Right hindlimb (tissue), 1 donor: Measurements from ENCODE around the gene USF3.

Source experiments
- DNase-seq: peaks from one replicate; pipeline ENCODE4 v3.0.0-alpha.2; 2018

The USF3 gene, protein sequence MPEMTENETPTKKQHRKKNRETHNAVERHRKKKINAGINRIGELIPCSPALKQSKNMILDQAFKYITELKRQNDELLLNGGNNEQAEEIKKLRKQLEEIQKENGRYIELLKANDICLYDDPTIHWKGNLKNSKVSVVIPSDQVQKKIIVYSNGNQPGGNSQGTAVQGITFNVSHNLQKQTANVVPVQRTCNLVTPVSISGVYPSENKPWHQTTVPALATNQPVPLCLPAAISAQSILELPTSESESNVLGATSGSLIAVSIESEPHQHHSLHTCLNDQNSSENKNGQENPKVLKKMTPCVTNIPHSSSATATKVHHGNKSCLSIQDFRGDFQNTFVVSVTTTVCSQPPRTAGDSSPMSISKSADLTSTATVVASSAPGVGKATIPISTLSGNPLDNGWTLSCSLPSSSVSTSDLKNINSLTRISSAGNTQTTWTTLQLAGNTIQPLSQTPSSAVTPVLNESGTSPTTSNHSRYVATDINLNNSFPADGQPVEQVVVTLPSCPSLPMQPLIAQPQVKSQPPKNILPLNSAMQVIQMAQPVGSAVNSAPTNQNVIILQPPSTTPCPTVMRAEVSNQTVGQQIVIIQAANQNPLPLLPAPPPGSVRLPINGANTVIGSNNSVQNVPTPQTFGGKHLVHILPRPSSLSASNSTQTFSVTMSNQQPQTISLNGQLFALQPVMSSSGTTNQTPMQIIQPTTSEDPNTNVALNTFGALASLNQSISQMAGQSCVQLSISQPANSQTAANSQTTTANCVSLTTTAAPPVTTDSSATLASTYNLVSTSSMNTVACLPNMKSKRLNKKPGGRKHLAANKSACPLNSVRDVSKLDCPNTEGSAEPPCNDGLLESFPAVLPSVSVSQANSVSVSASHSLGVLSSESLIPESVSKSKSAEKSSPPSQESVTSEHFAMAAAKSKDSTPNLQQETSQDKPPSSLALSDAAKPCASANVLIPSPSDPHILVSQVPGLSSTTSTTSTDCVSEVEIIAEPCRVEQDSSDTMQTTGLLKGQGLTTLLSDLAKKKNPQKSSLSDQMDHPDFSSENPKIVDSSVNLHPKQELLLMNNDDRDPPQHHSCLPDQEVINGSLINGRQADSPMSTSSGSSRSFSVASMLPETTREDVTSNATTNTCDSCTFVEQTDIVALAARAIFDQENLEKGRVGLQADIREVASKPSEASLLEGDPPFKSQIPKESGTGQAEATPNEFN (N-terminal part only)

DNA sequence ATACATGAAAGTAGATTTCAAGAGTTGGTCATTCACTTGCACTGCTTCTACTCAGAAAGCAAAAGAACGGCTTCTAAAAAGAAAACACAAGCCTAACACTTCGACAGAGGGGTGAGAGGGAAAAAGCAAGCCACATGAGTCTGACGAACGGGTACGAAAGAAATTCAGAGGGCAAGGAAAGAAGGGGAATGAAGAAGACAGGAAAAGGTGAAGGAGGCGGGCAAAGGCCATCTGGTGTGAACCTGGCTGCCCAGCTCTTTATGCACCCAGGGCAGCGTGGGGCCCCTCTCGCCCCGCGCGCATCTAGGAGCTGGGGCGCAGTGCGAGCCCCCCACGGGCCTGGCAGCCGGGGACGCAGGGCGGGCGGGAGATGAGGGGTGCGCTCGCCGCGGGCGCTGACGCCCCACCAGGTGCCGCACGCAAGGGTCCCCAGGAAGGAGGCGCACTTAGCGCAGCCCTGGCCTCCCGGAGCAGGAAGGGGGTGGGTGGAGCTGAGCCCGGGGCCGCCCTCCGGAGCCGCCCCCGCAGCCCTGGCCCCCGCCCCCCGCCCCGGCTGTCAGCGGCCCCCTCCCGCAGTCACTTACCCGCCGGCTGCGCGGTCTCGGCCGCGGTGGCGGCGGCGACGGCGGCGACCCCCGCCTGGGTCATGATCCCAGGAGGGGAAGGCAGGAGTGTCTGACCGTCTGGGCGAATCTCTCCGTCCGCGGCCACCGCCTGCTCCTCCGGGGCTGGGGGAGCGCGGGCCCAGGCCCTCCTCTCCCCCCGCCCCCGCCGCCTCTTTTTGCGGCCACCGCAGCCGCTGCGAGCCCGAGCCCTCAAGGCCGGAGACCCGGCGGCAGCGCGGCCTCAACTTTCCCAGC lies at the start of gene USF3:
Gene USF3, minus strand, starts transcription at position 857 of the 860 bp plus-strand sequence. CDS start 21,764 bp downstream, outside the sequence.
- peak; percentile 88 for DNase-seq

DNA sequence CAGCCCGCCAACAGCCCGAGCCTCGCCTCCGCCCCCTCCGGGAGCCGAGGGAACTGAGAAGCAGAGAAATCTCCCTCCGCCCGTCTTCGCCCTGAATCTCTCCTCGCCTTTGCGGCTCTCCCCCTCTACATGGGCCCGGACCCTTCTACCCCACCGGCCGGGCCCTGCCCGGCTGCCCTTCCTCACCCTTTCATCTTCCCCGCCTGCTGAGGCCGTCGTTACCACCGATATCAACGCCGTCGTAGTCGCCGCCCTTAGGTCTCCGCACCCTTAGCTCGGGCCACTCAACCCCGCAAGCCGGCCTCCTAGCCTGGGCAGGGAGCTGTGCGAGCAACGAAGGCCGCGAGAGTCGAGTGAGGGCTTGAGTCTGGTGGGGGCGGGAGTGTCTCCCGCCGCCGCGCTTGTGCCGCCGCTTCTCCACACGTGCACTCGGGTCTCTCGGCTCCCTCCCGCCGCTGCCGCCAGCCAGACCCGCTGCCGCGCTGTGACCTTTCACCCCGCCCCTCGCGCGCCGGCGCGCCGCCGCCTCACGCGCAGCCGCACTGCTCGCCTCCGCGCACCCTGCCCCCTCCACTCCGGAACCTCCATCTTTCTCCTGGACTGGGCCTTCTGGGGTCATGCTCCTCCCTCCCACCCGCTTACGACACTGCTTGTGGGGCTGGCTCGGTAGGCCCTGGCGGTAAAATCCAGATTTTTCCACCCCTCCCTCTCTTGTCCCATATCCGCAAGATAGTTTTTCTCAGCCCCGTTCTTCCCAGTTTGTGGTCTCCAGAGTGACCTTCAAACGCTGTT lies 49.5 kb upstream of the USF3 start, which contains the start of gene NAA50:
Gene NAA50, minus strand, starts transcription at position 494 of the 792 bp plus-strand sequence. Its CDS starts 300 bp downstream, at position 194.
- DNase-seq, result peak; percentile 97

DNA sequence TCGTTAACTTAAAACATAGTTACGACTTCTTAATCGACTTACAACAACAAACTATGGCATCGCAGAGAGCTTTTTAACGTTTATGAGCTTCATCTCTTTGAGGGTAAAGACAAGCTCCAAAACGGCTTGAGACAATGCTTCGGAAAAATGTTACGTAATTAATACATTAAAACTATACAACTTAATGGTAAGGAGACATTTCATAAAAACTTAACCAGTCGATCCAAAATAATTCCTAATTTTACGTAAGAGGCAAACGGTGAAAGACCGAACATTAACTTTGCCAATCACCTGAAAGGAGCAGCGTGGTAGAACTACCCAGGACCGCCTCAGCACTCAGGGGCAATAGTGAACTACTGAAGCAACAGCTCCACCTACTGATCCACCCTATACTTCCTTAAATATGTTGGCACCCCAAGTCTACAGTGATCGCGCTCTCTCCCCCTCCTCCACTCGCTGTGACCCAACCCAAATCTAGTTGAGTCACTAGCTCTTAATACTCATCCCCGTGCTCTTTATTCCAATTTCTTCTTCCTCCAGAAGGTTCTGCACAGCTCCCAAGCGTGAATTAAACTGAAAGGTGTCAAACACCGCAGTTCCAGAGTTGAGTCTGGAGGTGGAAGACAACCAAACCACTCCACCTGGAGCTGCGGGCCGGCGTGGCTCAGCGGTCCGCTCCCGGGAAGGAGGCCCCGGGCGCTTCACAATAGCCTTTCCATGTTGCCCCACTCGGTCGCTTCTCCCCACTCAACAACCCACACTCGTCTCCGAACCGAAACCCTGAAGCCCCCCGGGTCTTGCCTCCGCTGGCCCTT lies 48.7 kb upstream of the USF3 start:
- peak; percentile 79 for DNase-seq

DNA sequence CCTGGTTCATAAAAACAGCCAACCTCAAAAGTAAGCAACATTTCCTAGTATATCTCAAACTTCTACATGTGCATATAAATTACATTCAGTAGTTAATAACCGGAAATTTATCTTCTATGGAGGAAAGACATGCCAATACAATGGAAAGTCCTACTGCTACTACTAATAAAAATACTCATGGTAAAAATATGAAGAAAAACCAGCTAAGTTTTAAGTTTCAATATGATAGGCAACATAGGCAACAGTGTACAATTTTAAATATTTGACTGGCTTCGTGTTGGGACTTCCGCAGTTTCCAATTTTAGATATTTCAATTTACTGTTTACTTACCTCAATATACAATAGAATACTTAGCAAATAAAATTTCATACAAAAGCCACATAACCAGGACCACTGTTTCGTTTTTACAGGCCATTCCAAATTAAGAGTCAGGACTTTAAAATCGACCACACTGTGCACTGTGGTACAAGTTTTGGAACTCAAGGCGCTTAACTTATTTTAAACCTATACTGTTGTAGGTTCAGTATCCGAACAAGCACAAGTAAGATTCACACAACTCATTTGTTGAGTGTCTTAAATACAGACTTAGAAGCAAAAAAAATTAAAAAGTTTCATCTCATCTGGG lies 46.7 kb upstream of the USF3 start:
- DNase-seq, result no peak

DNA sequence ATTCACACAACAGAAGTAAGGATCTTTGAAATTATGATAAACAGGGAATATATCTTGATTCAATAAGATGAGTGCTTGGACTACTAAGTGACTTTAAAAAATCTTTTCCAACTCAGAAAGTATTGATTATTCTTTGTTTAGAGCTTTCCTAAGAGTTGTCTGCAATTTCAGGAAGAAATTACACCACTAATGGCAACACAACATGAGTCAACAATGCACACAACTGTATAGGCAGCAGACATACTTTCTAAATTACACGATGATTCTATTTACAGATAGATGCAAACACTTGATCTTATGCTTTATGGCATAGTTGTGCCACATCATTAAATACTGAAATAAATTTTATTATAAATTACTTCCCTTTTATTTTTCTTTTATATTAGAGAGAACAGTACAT lies 45.2 kb upstream of the USF3 start:
- no peak for DNase-seq

DNA sequence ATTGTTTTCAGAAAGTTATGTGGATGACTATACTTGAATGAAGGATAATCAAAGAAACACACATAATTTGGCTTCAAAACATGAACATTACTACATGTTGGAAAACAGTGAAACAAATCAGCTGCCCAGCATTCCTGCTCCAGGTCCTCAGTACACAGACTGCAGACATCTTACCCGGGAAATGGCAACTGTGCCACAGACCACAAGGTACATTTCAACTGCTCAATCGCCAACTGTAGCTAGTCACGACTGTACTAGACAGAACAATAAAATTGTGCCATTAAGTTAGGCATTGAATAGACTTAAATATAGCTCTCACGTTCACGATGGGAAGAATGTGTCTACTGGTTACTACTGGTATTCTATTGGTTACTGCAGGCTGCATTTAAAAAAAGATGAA lies 44.6 kb upstream of the USF3 start:
- no peak for DNase-seq

DNA sequence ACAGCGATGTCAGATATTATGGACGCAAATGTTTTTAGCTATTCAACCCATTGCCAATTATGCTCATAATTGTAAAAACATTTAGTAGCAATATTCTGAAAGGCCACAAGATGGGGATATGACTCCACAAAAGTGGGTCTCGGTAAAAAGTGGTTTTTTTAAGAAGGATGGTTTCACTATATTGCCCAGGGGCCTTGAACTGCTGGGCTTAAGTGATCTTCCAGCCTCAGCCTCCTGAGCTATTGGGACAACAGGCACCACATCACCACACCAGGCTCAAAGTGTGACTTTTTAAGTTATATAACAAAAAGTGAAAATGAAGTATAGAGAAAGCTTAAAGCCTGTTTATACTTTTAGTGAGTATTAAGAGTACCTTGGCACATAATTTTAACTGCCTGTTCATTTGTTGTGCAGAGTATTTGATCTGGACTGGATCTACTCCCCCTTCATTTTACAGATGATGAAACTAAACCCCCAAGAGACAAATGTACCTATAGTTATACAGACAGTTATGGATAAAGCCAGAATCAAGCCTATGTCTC lies 40.2 kb upstream of the USF3 start:
- DNase-seq, result peak; percentile 42

DNA sequence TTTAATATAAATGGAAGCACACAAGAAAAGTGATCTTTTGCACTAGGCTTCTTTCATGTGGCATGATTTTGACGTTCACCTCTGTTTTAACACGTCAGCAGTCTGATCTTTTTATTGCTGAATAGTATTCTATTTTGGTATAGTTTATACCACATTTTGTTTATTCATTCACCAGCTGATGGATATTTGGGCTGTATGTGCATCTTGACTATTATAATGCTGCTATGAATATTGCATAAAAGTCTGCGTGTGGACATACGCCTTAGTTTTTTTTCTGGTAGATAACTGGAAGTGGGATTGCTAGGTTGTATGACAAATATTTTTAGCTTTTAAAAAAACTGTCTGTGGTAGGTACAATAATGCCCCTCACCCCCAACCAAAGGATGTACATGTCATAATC lies 35.3 kb upstream of the USF3 start:
- no peak for DNase-seq

DNA sequence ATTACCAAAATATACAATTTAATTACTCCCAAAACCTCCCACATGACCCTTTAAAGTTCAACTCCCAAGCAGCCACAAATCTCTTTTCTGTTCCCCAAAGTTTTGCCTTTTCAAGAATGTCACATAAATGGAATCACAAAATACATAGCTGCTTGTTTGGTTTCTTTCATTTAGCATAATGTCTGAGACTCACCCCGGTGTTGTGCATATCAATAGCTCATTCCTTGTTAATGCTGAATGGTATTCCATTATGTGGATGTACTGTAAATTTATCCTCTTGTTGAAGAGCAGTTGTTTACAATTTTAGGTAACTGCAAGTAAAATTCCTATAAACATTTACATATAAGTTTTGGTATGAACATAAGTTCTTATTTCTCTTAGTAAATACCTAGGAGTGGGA lies 34.1 kb upstream of the USF3 start:
- DNase-seq, result no peak

DNA sequence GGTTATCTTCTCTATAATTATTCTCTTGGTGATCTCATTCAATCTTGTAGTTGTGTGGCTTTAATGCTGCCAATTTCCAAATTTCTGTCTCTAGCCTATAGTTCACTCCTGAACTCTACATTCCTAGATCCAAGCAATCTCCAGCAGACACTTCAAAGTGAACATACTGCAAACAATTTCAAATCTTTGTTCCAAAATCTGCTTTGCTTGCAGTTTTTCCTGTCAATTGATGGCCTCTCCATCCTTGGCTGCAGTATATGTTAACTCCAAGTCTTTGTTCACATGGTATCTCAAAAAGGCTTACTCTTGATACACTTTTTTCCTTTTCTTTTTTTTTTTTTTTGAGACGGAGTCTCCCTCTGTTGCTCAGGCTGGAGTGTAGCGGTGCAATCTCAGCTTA lies 32.2 kb upstream of the USF3 start:
- no peak for DNase-seq

DNA sequence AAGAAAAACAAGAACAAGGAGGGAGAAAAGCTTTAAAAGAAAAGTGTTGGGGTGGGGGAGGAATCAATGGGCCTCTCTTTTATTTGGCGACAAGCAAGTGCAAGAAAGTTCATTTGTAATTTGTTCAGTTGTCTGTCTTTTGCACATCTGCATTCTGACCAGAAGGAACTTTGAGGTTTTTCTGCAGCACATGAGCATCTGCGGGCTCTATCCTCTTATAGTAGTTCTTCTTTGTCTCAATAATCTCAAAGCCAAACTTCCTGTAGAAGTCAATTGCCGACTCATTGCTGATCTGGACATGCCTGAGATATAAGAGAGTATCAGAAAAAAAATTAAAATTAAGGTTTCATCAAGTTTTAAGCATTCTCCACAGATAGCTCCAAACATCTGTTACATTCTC lies 25.2 kb upstream of the USF3 start:
- DNase-seq, result no peak

DNA sequence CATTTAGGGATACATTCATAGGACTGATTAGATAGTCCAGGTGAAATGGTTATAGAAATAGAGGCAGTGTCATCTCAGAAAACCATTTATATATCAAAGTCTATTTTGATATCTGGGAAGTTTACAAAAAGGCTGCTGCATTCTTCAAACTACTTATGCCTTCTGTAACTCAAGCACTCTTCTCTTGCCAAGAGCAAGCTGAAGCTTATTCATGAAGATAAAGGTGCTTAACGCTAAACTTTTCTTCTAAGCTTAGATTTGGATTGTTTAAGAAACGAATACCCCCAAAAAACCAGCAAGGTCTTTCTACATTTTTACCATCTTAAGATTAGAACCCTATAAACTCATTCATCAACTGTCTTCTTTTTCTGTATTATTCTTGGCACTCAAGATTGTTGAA lies 23.3 kb upstream of the USF3 start:
- DNase-seq, result no peak

DNA sequence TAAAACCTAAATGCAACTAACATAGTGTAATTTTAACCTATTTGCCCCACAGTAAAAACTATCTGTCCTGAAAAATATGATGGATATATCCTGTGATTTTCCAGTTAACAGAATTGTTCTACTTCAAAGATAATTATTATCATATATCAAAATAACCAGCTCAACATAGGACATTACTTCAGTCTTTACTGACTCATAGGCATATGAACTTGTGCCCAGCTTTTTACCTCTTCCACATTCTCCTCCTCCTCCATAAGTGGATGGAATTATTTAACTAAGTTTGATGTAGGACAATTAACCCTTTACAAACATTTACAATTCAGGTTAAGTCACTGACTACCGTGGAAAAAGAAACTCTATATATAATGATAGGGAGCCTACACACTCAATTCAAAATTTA lies 22.9 kb upstream of the USF3 start:
- DNase-seq, result no peak

DNA sequence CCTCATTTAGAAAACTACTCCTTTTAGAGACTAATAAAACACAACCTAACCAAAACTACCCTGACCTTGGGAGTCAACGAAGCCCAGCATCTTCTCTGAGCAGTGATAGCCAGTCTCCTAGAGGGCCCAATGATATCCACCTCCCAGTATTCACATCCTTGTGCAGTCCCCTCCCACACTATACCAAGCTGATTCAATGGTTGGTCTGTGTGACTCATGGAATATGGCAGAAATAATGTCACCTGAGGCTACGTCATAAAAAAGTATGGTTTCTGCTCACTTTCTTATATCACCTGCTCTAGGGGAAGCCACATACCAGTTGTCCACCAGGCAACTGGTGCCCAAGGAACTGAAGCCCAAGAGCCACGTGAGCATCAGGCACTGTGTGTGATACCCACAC lies 21.4 kb upstream of the USF3 start:
- no peak for DNase-seq

DNA sequence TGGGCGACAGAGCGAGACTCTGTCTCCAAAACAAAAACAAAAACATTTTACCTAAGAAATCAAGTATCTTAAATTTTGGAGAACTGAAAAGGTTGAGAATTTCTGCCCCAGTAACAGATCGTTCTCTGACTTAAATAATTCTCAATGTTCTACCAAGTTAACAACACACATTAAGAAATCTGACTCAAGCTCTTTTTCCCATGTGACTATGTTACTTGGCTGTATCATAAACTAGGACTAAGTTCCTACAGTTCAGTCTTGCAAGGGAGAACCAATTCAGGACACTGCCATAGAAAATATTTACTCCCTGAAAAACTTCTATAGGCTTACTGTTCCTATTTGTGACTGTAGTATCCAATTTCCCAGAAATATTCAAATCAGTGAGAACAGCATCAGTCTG lies 20.9 kb upstream of the USF3 start:
- DNase-seq, result no peak

DNA sequence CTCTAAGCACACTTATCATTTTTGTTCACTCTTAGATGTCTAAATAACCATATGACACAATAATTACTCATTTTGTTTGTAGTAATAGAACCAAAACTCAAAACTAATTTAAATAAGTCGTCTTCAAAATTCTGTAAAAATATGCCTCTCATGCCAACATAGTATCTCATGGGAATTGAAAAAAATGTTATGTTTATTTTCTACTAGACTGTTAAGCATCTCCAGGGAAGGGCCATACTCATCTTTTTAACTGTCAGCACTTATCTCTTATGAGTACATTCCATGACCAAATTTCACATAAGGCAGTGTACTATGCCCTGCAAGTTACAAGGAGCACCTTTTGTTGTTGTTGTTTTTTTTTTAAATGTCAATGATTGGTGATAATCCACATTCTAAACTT lies 18.3 kb upstream of the USF3 start:
- DNase-seq, result no peak

DNA sequence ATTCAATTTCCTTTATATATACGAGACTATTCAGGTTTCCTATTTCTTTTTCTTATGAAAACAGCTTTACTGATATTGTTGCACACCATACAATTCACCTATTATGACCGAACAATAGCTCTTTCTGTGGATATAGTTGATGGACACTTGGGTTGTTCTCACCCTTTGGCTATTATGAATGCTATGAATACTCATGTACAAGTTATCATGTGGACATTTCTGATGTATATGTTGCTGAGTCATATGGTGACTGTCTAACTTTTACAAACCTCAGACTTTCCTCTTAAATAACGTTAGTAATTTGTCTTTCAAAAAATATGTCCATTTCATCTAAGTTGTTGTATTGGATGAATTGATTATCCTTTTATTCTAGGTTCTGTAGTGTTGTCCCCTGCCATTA lies 15.7 kb upstream of the USF3 start:
- no peak for DNase-seq

DNA sequence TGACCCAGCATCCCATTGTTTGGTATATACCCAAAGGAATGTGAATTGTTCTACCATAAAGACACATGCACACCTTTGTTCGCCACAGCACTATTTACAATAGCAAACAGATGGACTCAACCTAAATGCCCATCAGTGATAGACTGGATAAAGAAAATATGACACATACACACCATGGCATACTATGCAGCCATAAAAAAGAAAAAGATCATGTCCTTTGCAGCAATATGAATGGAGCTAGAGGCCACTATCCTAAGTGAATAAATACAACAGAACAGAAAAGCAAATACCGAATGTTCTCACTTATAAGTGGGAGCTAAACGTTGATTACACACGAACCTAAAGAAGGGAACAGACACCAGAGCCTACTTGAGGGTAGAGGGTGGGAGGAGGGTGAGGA lies 11.4 kb upstream of the USF3 start:
- no peak for DNase-seq

DNA sequence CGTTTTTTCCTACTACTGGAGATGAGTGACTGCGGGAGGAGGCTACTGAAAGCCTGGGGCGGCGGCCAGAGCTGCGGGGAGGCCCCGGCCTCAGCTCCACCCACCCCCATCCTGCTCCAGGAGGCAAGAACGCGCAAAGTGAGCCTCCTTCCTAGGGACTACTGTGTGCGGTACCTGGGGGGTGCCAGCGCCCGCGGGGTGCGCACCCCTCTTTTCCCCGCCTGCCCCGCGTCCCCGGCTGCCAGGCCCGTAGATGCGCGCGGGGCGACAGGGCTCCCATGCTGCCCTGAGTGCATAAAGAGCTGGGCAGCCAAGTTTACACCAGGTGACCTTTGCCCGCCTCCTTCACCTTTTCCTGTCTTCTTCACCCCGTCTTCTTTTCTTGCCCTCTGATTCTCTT lies 2.5 kb upstream of the USF3 start:
- no peak for DNase-seq
